GM18868 (cell line): Measurements from ENCODE around the gene TNFAIP8L1.

Experiments used
- ATAC-seq: cut with Tn5 transposase; IDR thresholded peaks from one replicate; pipeline ENCODE4 v1.9.1; 2021; ENCODE audit warnings: mild to moderate bottlenecking, moderate library complexity; ENCODE audit not compliant: unreplicated experiment

The TNFAIP8L1 gene

GRCh38 chr19:4699826-4700692 is 60.7 kb downstream of the TNFAIP8L1 start:
- no peak for ATAC-seq

- no peak for ATAC-seq
Observed at GRCh38 chr19:4700693-4700970, 61.3 kb downstream of the TNFAIP8L1 start.

- no peak for ATAC-seq
Observed at GRCh38 chr19:4701557-4701956, 62.2 kb downstream of the TNFAIP8L1 start.

GRCh38 chr19:4702764-4703163 is 63.4 kb downstream of the TNFAIP8L1 start:
- no peak for ATAC-seq

GRCh38 chr19:4703671-4704316 is 64.5 kb downstream of the TNFAIP8L1 start:
- no peak for ATAC-seq

- no peak for ATAC-seq
Observed at GRCh38 chr19:4704317-4704673, 65.0 kb downstream of the TNFAIP8L1 start.
